ENCODE data around the gene ZBP1.

ZBP1 gene, protein sequence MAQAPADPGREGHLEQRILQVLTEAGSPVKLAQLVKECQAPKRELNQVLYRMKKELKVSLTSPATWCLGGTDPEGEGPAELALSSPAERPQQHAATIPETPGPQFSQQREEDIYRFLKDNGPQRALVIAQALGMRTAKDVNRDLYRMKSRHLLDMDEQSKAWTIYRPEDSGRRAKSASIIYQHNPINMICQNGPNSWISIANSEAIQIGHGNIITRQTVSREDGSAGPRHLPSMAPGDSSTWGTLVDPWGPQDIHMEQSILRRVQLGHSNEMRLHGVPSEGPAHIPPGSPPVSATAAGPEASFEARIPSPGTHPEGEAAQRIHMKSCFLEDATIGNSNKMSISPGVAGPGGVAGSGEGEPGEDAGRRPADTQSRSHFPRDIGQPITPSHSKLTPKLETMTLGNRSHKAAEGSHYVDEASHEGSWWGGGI

DNA sequence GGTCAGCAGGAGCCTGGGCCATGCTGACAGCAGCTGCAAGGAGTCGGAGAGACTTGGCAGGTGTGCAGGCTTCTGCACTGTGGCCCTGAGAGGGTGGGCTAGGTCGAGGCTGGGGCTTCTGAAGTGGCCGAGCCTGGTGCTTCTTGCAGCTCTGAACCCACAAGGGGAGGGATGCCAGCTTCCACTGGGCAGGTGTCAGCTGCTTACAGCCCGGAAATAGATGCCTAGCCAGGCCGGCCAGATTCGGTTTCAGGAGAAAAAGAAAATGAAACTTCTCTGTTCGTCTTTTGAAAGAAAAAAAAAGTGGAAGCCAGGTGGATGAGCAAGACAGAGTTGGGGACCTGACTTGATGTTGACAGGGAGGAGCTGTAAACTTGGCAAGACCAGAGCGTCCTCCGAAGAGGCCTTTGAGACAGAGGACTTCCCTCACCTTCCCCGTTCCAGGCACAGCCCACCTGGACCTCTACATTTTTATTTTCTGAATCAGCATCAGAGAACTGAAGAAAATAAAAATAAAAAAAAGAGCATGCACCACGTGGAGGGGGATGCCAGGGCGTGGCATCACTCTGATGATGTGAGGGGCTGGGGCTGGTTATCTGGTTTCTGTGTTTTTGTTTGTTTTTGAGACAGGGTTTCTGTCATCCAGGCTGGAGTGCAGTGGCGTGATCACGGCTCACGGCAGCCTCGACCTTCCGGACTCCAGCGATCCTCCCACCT lies at the start of gene ZBP1:
ZBP1 (minus strand) TSS at position 153 of the 717 bp plus-strand sequence; CDS start at position 22, 131 bp downstream.
- no peak for DNase-seq

DNA sequence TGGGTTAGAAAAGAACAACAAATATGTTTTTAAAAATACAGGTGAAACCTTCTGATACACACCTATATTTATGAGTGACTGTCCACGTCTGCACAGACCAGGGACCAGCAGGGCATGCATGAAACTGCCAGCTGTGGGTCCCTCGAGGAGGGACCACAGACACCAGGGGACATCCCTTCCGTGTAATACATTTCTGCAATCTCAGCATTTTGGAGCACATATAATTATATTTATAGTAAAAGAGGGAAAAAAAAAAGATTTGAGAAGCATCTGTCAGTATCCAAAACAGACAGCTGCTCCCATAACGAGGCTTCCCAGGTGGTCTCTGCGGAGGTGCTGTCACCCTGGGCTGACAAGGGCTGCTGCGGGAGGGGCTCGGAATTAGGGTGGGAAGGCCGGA lies 49.4 kb upstream of the ZBP1 start:
- no peak for DNase-seq

DNA sequence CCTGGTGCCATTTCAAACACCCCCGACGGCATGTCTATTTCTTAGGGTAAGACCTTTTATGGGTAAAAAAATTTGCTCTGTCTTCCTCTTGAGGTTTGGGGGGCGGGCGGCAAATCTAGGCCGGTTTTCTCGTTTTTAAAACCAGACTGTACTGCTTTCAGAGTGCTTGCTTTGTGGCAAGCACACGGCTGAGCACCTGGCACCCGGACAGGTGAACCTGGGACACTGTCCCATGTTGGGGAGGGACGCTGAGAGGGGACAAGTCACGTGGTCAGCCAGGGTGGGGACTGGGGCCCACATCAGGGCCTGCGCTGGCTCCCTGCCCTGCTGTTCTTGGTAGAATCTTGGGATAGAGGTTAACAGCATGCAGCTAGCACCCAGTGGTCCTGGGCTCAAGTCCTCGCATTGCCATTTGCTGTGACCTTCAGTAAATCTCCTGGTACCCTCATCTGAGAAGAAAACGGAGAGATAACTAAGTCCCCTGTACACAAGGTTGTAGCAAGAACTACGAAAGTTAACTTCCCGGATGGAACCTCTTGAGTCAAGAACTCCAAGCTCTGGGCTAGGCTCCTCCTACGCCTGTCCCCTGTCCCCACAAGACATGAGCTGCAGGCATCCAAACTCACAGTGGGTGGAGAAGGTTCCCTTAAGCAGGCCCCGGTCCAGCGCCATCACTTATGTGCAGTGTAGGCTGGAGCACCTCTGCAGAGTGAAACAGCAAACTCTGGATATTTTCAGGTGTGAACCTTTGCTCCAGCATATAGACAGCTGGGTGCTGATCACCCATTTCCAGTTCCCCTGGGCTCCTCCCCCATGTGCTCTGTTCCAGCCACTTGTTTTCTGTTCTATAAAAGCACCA lies 47.9 kb upstream of the ZBP1 start:
- no peak for DNase-seq

DNA sequence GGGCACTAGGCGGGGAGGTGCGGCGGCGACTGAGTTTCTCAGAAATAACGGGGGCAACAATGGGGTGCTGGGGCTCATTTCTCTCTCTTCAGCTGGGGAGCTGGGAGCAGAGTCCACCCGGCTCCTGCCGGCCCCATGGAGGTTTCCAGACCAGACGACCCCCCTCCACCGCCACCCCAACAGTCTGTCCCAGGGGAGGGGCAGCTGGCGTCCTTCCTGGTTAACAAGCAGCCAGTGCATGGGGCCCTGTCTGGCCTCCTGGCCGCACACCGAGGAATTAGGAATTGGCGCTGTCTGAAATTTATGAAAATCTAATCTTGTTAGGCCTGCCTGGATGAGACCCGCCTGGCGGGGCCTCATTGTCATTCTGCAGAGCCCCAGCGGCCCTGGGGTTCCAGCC lies 47.2 kb upstream of the ZBP1 start:
- DNase-seq = no peak

DNA sequence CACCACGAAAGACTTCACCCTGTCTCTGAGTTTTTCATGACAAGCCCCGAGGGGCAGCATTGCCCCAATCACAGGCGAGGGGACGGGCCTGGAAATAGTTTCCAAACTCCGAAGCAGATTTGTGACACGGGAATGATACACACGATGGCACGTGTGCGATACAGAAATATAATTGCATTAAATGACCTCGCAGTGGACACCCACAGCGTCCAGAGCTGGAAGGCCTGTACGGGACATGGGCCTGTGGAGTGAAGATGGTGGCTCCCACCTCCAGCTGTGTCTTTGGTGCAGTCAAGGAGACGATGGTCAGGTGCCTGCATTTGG lies 46.6 kb upstream of the ZBP1 start:
- no peak for DNase-seq

DNA sequence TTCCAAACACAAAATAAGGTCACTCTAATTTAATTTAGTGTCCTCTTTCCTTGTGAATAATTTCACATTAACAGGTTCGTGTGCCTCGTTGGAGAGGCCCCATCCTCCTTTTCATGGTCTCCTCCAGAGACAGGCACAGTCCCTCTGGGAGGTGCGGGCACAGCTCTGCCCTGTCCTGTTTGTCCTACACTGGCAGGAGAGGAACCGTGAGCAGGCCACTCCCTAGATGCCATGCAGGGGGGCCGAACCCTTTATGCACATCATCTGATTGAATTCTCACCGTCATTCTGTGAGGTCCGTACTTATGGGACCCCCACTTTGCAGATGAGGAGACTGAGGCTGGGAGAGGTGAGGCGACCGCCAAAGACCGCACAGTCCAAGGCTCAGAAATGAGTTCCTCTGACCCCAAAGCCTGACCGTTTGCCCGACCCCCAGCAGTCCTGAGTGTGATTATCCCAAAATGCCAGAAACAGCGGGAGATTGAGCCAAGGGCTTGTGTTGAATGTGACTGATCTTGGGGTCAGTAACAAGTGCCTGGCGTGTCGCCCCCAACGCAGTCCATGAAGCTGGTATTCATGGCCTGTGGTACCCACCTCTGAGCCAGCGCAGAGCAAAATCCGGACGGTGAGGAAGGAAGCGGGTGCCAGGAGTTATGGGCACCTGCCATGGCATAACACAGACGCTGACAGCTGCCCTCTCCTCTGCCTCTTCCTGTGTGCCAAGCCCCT lies 46.0 kb upstream of the ZBP1 start:
- DNase-seq = no peak

DNA sequence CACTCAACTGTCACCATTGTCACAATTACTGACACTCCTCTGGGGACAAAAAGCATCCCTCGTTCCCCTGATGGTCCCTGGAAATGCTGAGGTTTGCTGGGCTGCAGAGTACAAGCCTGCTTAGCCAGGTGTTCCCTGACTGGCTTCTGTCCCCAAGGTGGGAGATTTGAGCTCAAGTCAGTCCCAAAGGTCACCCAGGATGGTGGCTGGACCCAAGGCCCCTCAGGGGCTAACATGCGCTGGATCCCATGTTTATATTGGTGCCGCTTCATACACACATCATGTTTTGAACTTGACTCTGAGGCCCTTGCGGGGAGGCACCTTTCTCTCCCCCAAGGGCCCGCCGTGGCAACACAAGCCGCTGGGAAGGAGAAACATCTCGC lies 45.4 kb upstream of the ZBP1 start:
- DNase-seq = no peak

DNA sequence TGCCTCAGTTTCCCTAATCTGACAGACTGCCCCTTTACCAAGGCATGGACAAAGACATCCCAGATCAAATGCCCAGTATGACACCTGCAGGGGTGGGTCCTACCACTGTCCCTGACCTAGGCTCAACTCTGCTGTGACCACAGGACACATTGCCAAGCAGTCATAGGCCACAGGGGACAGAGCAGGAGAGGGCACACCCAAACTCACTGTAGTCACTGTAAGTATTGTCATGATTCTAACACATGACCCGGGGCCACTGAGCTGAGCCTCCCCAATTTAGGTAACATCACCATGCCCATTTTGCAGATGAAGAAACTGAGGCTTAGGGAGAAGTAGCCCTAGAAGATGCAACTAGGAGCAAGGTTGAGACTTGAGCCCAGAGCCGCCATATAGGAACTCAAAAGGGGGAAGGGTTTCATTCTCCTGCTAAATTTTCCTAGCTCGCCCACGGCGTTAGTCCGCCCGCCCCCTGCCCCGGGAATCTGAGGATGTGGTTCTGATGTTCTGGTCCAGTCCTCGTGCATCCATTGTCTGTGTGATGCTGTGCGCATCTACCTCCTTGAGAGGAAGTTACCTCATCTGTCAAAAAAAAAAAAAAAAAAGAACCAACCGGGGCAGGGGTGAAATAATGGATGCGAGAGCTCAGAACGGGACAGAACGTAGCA lies 44.8 kb upstream of the ZBP1 start:
- no peak for DNase-seq

DNA sequence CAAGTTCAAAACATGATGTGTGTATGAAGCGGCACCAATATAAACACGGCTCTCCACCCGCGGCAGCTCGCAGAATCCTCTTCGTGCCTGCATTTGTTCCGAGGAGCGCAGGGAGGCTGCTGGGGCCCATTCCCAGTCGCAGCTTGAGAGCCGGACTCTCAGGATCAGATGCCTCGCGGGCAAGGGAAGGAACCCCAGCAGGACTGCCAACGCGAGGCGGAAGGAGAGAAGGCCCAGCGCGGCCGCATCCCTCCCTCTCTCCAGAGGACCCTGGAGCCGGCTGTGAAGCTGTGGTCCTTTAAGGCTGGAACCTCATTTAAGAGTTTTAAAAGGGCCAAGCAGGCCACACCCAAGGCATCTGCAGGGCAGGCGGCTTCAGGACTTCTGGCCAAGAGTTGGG lies 44.2 kb upstream of the ZBP1 start:
- no peak for DNase-seq

DNA sequence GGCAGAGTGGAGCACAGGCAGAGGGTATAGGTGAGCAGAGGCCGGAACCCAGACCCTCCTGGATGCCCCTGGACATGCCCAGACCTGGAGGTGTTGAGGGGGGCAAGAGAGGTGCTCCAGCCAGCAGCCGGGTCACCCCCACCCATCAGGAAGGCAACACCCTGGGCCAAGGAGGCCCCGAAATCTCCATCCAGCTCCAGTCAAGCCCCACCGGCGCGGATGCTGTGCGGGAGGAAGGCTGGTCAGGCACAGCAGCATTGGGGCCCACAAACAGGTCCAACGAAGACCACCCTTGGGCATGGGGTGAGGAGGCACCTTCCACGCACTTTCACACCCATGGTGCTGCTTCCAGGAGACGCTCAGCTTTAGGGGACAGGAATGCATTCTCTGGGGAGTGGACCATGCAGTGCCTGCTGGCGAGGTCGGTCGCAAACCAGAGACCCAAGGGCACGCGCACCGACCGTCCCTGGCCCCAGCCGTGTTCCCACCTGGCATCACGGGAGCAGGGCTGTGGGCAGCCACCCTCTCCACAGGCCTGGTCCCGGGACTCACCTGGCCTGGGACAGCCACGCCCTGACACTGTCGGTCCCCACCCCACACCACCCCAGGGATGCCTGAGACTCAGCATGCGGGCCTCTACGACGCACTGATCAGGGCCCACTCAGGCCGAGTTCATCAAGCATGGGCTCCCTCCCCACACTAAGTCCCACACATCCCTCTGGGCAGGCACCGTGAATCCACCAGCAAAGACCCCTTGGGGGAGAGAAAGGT lies 43.6 kb upstream of the ZBP1 start:
- no peak for DNase-seq

DNA sequence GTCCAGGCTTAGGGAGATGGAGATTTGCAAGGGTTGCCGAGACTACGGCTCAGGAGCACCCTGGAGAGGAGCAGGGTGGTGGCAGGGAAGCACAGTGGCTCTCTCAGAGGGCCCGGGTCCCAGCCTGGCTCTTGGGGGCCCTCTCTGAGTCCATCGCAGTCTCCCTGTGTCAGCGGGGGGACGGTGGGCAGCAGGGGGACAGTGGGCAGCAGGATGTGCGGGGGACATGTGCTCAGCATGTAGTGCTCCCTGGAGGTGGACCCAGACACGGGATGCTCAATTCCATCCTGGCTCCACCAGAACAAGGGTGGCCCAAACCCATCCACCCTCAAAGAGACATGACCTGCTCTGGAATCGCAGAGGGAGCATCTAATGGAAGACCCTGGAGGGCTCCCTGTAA lies 43.0 kb upstream of the ZBP1 start:
- DNase-seq = no peak

DNA sequence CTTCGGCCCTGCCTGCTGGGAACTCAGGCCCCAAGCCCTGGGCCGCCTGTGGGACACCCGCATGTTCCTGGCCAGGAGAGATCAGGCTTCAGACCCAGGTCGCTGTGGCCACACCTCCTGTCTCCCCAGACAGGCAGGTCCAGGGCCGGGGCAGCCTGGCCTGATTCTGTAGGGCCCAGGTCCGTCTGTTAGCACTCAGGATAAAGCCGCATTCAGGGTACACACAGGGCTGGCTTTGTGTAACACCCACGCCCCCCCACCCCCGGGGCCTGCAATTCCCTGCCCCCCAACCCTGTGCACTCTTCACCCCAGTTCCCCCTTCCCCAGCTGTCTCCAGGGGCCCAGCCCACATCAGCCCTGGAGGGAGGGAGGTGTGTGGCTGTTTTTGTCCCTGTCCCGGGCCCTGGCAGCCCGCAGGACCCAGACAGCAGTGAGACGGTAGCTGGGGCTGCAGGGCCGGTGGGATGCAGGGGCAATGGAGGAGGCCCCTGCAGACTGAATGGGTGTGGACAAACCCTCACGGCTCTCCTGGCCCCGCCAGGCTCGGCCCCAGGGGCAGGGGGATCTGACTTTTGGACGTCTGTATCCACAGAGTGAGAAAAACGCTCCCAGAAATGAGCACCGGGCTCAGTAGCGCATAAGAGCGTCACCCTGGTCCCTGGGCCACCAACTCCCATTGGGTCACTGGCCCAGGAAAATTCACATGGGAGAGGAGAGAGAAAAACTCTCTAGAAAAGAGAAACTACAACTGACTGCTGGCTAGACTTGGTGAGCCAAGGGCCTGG lies 42.4 kb upstream of the ZBP1 start:
- no peak for DNase-seq

DNA sequence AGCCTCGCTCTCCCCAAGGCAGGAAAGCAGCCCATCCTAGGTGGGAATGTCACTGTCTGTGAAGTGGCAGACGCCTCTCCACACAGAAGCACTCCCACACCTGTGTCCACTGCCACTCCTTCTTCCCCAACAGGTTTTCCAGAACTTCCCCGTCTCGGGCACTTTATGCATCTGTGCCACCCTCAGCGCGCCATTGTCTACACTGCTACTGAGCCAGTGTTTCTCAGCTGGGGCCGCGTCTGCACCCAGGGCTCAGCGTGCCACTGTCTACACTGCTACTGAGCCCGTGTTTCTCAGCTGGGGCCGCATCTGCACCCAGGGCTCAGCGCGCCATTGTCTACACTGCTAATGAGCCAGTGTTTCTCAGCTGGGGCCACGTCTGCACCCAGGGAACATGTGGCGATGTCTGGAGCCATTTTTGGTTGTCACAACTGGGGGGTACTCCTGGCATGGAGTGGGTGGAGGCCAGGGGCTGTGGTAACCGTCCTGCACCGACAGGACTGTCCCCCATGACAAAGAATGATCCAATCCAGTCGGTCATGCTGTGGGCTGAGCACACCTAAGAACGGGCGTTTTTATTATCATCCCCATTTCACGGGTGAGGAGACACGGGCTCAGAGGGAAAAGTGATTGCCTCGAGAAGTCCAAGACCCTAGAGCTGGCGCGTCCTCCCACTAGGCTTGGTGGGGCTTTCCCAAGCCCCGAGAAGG lies 41.7 kb upstream of the ZBP1 start:
- no peak for DNase-seq

DNA sequence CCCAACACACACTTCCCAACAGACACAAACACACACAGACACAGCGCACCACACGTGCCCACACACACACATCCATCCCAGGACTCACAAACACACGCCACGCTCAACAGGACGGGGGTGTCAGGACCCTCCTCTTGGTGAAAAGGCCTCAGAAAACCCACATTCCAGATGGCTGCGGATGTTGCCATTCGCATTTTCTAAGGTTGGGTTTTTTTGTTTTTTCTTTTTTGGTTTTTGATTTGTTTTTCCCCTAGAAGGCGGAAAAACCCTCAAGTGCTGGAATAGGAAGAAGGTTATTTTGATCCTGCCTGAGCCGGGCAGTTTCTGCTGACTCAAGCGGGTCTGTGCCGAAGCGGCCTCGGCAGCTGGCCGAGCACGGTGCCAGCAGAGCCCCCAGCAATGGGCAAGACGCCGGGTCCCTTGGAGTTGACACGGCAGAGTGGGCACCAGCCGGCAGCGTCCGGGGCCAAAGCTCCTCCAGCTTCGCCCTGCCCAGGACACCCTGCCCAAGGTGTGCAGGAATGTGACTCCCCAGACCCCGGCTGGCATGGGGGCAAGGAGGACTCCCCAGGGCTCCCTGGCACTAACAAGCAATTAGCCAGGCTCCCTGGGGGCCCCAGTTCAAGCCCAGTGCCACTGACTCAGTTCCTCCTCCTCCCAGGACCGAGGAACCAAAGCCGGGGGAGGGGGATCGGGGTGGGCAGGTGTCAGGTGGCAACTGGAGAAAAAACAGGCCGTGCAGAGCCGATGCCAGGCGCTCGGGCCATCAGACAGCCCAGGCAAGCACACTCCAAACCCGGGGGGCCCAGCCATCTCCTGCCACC lies 40.9 kb upstream of the ZBP1 start:
- peak in 6 of 56 donors; percentile 21 to 41 (median 30) for DNase-seq

DNA sequence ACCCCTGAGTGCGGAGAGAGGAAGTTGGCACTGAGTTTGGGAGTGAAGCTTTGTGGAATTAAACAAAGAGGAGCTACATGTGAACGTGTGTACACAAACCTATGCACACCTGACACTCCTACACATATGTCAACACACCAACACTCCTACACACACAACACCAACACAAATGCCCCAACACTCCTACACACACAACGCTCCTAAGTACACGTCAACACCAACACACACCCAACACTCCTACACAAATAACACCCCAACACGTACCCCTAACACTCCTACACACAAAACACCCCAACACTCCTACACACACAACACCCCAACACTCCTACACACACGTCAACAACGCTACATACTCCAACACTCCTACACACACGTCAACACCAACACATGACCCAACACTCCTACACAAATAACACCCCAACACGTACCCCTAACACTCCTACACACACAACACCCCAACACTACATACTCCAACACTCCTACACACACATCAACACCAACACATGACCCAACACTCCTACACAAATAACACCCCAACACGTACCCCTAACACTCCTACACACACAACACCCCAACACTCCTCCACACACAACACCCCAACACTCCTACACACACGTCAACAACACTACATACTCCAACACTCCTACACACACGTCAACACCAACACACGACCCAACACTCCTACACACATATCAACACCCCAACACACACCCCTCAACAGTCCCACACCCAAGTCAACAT lies 40.1 kb upstream of the ZBP1 start:
- DNase-seq = no peak

DNA sequence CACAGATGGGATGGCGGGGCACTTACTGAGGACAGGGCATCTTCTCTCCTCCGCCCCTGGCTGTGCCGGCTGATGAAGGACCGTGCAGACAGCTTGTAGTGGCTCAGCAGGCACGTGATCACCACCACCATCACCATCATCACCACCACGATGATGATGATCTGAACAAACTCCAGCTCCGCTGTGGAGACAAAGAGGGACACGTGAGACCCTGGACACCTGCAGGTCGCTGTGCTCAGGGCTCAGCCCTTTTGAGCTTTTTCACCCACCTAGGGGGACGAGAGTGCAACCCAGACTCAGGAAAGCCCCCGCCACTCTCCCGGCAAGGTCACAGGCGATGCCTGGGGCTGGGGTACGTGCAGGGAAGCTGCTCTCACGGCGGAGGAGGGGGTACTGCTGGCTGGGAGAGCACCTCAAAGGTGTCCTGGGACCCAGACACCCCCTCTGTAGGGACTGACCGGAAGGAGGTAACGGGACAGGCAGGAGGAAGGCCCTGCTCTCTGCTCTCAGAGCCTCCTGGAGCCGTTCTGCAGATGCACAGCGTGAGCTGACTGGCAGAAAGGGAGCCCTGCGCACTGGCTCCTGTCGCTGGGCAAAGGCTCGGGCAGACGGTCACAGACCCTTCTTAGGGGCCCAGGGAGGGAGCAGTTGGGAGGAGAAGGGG lies 39.4 kb upstream of the ZBP1 start:
- DNase-seq = no peak

Data from amygdala (tissue), 56 donors.